Choroid plexus epithelial cell (primary cell): ENCODE results near the gene TDRD10.
A peak's percentile ranks its signal among the peaks of the same experiment; 100 is the strongest.

ENCODE experiments used
- DNase-seq: peaks from one replicate; pipeline ENCODE4 v3.0.0-alpha.2; 2010; ENCODE audit warnings: low read depth
- H3K4me3 ChIP-seq: 2 replicates; pipeline ENCODE4 v1.5.1; 2011; ENCODE audit warnings: low read depth, mild to moderate bottlenecking, control low read depth, low read length, moderate library complexity
- TF ChIP-seq, protein P1 (sequence below): conservative IDR thresholded peaks from 2 replicates; pipeline ENCODE4 v1.5.1; 2011; ENCODE audit warnings: low read depth, mild to moderate bottlenecking, control low read depth, inconsistent platforms, low read length, moderate library complexity

The TDRD10 gene

DNA sequence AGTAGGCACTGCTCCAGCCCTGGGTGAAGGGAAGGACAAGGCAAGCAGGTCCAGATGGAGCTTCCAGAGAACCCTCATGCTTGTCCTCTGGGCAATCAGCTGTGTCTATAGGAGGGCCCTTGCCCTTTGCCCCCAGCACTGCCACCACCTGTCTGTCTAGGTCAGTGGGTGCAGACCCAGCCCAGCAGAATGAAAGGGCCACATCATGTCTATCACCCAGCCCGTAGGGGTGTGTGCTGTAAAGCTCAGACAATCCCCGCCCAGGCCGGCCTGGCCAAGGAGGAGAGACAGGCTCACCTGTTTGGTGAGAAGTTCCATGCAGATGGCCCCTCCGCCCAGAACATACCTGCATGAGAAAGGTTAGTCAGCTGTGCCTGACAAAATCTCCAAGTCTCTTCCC, 49.5 kb downstream of the TDRD10 start:
- DNase-seq: no peak
- no peak overlapping the region for H3K4me3 ChIP-seq
- TF ChIP-seq, protein P1, sequence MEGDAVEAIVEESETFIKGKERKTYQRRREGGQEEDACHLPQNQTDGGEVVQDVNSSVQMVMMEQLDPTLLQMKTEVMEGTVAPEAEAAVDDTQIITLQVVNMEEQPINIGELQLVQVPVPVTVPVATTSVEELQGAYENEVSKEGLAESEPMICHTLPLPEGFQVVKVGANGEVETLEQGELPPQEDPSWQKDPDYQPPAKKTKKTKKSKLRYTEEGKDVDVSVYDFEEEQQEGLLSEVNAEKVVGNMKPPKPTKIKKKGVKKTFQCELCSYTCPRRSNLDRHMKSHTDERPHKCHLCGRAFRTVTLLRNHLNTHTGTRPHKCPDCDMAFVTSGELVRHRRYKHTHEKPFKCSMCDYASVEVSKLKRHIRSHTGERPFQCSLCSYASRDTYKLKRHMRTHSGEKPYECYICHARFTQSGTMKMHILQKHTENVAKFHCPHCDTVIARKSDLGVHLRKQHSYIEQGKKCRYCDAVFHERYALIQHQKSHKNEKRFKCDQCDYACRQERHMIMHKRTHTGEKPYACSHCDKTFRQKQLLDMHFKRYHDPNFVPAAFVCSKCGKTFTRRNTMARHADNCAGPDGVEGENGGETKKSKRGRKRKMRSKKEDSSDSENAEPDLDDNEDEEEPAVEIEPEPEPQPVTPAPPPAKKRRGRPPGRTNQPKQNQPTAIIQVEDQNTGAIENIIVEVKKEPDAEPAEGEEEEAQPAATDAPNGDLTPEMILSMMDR: no peak

DNA sequence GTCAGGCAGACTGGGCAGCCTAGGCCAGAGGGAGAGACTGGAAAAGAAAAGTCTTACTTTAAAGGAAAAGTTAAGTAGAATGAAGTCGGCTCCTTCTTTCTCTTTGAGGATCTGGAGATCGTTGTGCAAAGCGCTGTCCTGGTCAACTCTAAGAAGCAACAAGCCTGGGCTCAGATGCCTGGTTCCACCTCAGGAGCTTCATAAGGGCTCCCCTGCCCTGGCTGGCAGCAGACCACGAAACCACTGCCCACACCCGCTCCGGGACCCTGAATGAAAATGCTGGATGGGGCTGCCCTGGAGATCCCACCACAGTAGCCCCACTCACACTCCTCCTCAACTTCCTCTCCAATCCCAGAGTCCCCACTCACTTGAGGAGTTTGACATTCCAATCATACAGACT, 50.0 kb downstream of the TDRD10 start:
- no peak for DNase-seq
- H3K4me3 ChIP-seq: no peak overlapping the region
- TF ChIP-seq, protein P1: no peak

DNA sequence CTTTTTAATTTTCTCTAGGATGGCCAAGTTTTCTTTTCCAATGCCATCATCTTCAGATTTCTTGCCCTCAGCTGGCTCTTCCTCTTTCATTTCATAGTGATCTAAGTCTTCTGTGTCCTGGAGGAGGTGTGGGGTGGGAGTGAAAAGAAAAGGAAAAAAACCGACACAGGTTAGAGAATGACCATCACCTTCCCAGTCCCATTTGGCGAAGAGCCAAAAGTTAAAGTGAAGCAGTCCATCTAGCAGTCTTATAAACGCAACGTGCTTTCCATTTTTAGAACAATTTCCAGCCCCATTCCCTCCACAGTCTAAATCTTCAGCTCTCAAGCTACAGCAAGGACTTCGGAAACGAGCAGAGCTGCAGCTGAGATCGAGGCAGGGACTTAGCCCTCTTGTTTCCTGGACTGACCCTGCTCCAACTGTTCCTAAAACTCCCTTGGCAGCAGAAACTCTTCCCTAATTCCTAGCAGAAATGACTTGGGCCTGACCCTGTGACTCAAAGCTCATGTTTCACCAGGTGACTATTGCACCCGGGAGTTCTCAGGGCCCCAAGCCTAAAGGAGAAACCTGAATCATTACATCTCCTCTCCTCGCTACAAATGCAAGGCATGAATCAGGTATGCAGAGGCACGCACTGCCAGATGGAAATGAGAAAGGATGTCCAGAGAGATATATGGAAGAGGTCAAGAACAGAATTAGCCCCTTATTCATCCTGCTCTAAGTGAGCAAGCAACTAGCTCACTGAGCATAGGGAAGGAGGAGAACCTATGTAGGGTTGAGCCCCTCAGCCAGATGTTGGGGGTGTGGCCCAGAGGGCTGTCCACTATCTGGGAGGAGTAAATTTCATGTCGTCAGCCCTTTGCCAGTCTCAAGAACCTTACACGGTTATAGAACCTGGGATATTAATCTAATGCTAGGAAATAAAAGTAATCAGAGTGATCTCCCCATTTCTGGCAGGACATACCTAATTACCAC, 51.3 kb downstream of the TDRD10 start:
- TF ChIP-seq, protein P1: no peak
- DNase-seq: no peak
- no peak overlapping the region for H3K4me3 ChIP-seq

DNA sequence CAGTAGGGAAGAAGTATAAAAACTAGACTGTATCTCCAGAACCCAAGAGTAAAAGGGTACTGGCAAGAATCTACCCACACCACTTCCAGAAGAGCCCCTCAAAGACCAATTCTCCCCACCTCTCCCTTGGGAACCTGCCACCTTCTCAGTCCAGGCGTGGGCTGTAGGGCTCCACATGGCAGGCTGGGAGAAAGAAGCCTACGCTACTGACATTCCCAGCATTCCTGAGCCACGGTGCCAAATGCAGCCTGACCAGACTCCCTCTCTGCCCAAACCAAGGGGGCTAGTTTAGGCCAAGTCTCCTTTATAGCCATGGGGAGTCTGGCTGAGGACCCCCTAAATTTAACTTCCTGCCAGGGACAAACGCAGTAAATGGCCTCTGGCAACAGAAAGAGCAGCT, 54.4 kb downstream of the TDRD10 start:
- TF ChIP-seq, protein P1: no peak
- peak; percentile 30 for DNase-seq
- peak overlapping the region; percentile 80 for H3K4me3 ChIP-seq

DNA sequence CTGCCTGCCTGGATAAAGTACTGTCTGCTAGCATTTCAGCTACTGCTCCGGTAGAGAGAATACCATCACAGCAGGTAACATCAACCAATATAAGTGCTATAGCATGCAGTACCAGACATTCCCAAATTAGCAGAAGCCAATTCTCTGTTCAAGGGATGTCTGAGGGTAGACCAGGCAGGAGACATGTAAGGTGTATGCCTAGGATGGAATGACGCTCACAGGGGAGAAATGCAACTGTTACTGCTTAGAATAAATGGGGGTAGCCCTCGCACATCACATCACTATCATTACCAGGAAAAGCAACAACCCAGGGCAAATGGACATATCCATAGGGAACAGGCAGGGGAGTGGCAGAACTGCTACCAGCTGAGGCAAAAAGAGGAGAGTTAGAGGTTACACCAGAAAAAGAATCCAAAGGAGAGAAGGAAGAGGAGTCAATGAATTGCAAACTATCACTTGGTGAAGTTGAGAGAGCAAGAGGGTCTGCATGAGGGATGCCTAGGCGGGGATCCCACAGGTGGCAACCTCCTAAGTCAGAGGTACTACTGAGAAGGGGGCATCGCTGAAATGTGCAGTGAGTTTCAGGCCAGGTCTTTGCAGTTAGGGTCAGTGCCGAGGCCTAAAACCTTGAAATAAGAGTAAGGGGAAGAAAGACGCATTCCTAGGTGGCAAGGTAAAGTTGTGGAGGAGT, 55.4 kb downstream of the TDRD10 start:
- TF ChIP-seq, protein P1: no peak
- no peak for DNase-seq
- H3K4me3 ChIP-seq: peak overlapping the region; percentile 80

DNA sequence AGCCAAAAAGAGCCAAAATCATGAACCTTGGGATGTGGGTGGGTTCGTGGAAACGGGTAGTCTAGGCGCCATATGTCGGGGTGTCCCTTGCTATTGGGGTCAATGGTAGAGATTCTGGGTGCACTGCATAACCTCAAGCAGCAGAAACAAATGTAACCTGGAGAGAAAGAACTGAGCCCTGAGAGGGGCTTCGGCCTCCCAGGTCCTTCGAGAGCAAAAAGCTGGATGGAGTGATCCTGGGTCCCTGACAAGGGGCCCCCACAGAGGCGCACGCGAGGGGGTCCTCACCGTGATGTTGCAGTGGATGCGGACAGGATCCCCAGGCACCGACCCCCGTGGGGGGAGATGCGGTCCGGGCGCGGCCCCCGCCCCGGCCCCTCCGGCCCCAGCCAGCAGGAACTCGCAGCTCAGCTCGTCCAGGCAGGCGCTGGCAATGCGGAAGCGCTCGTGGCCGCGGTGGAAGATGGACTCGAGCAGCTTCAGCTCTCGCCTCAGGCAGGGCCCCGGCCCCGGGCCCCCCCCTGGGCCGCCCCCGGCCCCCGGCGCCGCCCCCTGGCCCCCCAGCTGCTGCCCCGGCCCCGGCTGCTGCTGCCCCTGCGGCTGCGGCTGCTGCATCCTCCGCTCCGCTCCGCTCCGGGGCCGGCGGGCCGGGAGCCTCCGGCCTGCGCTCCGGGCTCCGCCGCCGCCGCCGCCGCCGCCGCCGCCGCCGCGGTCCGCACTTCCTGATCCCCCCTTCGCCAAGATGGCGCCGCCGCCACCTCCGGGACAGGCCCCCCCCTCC, 56.1 kb downstream of the TDRD10 start, which contains the start of gene UBE2Q1:
Gene UBE2Q1, minus strand, starts transcription at position 724 of the 781 bp plus-strand sequence. Its CDS starts 109 bp downstream, at position 615.
- peak within 1 kb of the TSS; percentile 80 for H3K4me3 ChIP-seq
- TF ChIP-seq, protein P1: no peak
- peak; percentile 35 for DNase-seq
